Measurements from ENCODE around the gene TOPBP1. TPM values are rescaled to one million over a fixed set of nuclear protein-coding genes. Genes with fewer than 3 reads are reported as not detected.

TOPBP1 gene
- total RNA-seq, 1 experiment from 2014 or later = 51.5 TPM

Other genes with a start within 250 kb of the TOPBP1 start
- gene CDV3, start 88.3 kb downstream of the TOPBP1 start, total RNA-seq (2021) = 167 and 173 TPM in 2 replicates
- 0.09 and 0.18 TPM in 2 replicates for gene TF, start 84.5 kb upstream of the TOPBP1 start, total RNA-seq (2021)
- 53.7 and 54.8 TPM in 2 replicates for gene SRPRB, start 143.9 kb upstream of the TOPBP1 start, total RNA-seq (2021)
- 12.3 and 14.8 TPM in 2 replicates for gene RAB6B, start 233.9 kb upstream of the TOPBP1 start, total RNA-seq (2021)

Data from H9 (cell line).